Fibroblast of skin of scalp (primary cell): Measurements from ENCODE around the gene BMP6.

Experiments
- DNase-seq: peaks from one replicate; pipeline ENCODE4 v3.0.0-alpha.2; 2013

BMP6 gene

GRCh38 chr6:7747901-7748504 lies 22.1 kb downstream of the BMP6 start:
- DNase-seq, result no peak

GRCh38 chr6:7749478-7749877 lies 23.6 kb downstream of the BMP6 start:
- DNase-seq, result no peak

GRCh38 chr6:7750197-7750596 lies 24.3 kb downstream of the BMP6 start:
- no peak for DNase-seq

- peak; percentile 98 for DNase-seq
Measured at GRCh38 chr6:7758456-7758855, 32.6 kb downstream of the BMP6 start.

GRCh38 chr6:7759320-7759719 lies 33.4 kb downstream of the BMP6 start:
- DNase-seq, result no peak

- DNase-seq, result no peak
Measured at GRCh38 chr6:7761051-7761450, 35.2 kb downstream of the BMP6 start.

GRCh38 chr6:7762760-7763159 lies 36.9 kb downstream of the BMP6 start:
- DNase-seq, result no peak

GRCh38 chr6:7763881-7764280 lies 38.0 kb downstream of the BMP6 start:
- peak; percentile 21 for DNase-seq

GRCh38 chr6:7765575-7766325 lies 39.9 kb downstream of the BMP6 start:
- peak; percentile 44 for DNase-seq

- DNase-seq, result peak; percentile 46
Measured at GRCh38 chr6:7769702-7770101, 43.8 kb downstream of the BMP6 start.

GRCh38 chr6:7770111-7770510 lies 44.2 kb downstream of the BMP6 start:
- DNase-seq, result peak; percentile 49

GRCh38 chr6:7770601-7771000 lies 44.7 kb downstream of the BMP6 start:
- no peak for DNase-seq

GRCh38 chr6:7773322-7773721 lies 47.4 kb downstream of the BMP6 start:
- DNase-seq, result peak; percentile 22

GRCh38 chr6:7773914-7774313 lies 48.0 kb downstream of the BMP6 start:
- DNase-seq, result no peak

GRCh38 chr6:7776509-7776908 lies 50.6 kb downstream of the BMP6 start:
- no peak for DNase-seq

- no peak for DNase-seq
Measured at GRCh38 chr6:7777074-7777473, 51.2 kb downstream of the BMP6 start.

- DNase-seq, result no peak
Measured at GRCh38 chr6:7781240-7781639, 55.3 kb downstream of the BMP6 start.

- no peak for DNase-seq
Measured at GRCh38 chr6:7784248-7784647, 58.3 kb downstream of the BMP6 start.

GRCh38 chr6:7784706-7785105 lies 58.8 kb downstream of the BMP6 start:
- no peak for DNase-seq

GRCh38 chr6:7785243-7786035 lies 59.5 kb downstream of the BMP6 start:
- DNase-seq, result no peak

GRCh38 chr6:7786214-7786661 lies 60.3 kb downstream of the BMP6 start:
- DNase-seq, result no peak

- peak; percentile 91 for DNase-seq
Measured at GRCh38 chr6:7787137-7787608, 61.3 kb downstream of the BMP6 start.

- no peak for DNase-seq
Measured at GRCh38 chr6:7787731-7788130, 61.8 kb downstream of the BMP6 start.
